Measurements from ENCODE around the gene LCA5L.
"Not testable (repeated sequence)": the region's sequence is repeated elsewhere in the genome, so short reads cannot be mapped to it uniquely, and the experiment has no call there.

Gene LCA5L

DNA sequence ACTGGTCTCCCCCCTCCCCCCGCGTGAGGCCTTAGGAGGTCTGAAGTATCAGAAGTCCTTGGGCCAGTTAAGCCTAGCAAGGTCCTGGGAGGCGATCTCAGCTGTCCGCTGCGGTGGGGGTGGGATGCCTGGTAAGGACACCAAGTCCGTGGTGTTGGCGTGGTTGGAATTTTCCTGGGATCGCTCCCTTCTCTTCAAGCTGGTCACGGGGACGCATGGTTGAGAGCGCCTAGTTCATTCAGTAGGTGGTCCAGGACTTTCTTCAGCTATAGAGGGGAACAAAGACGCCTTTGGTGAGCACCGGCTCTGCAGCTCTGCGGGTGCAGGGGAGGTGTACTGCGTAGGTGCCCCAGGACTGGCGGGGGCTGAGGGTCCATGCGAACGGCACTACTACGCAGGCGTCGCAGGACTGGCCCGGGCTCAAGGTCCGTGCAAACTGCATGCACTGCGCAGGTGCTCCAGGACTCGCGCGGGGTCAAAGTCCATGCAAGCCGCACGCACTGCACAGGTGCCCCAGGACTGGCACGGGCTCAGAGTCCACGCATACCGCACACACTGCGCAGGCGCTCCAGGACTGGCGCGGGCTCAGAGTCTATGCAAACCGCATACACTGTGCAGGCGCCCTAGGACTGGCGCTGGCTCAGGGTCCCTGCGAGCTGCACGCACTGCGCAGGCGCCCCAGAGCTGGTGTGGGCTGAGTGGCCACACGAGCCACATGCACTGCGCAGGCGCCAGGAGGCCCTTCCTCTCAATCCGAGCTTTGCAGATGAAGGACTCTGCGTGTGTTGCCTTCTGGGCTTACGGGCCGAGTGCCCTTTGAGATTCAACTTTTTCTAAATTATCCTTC lies 60.1 kb downstream of the LCA5L start:
- H3K36me3 ChIP-seq (ENCODE audit: low read depth): no peaks in the 10 kb centered on the region; the same call in none of the 2 replicates
- H3K27ac ChIP-seq (ENCODE audit: poor library complexity, severe bottlenecking): no peak overlapping the region
- DNase-seq (ENCODE audit: low spot score) (no peak), ATAC-seq (ENCODE audit: low read depth) (no peak)
- H3K9me3 ChIP-seq (ENCODE audit: severe bottlenecking): no peaks in the 10 kb centered on the region
- H3K4me3 ChIP-seq (ENCODE audit: severe bottlenecking): no peak overlapping the region
- H3K4me1 ChIP-seq (ENCODE audit: insufficient read depth, poor library complexity, severe bottlenecking): no peaks in the 10 kb centered on the region
- no peaks in the 10 kb centered on the region for H3K27me3 ChIP-seq (ENCODE audit: insufficient read depth, poor library complexity, severe bottlenecking)
- no peak for TF ChIP-seq CTCF (IDR thresholded peaks at IDR 0.05; ENCODE audit: poor library complexity, severe bottlenecking)

DNA sequence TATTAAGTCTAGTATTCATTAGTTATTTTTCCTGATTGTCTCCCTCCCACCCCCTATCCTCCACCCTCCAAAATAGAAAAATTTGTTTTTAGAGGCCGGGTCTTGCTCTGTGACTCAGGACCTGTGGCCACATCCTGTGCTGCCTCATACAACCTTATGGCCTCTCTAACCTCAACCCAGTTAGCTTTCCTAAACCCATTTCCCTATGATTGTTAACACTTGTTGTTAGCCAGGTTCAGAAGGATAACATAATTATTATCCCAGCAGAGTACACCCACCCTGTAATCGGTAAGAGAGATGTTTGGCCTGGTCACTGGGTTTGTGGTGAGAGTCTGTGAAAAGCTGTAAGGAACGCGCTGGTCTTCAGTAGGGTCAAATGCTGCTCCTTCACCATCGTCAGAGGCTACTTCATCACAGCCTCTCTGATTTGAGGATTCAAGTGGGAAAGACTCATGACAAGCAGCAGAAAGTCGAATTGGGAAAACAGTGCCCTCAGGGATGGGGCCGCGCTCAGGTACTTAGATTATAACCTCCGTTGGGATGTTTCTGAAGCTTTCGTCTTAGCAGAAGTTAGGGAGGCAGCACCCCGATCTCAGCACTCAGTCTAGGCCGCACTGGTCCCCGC lies 60.8 kb downstream of the LCA5L start:
- TF ChIP-seq CTCF (IDR thresholded peaks at IDR 0.05; ENCODE audit: poor library complexity, severe bottlenecking): no peak
- Histone ChIP-seq H3K9me3 (ENCODE audit: severe bottlenecking) (no peaks in the 10 kb centered on the region), H3K27ac (ENCODE audit: poor library complexity, severe bottlenecking) (no peak overlapping the region), H3K4me3 (ENCODE audit: severe bottlenecking) (no peak overlapping the region), H3K27me3 (ENCODE audit: insufficient read depth, poor library complexity, severe bottlenecking) (no peaks in the 10 kb centered on the region), H3K4me1 (ENCODE audit: insufficient read depth, poor library complexity, severe bottlenecking) (no peaks in the 10 kb centered on the region), H3K36me3 (ENCODE audit: low read depth) (no peaks in the 10 kb centered on the region; the same call in none of the 2 replicates)
- DNase-seq (ENCODE audit: low spot score) (no peak), ATAC-seq (ENCODE audit: low read depth) (no peak)

GRCh38 chr21:39382096-39382495 lies 63.5 kb downstream of the LCA5L start:
- H3K4me3 ChIP-seq (ENCODE audit: severe bottlenecking); H3K27me3 ChIP-seq (ENCODE audit: insufficient read depth, poor library complexity, severe bottlenecking); H3K9me3 ChIP-seq (ENCODE audit: severe bottlenecking); H3K27ac ChIP-seq (ENCODE audit: poor library complexity, severe bottlenecking); H3K36me3 ChIP-seq (ENCODE audit: low read depth); ATAC-seq (ENCODE audit: low read depth); DNase-seq (ENCODE audit: low spot score); H3K4me1 ChIP-seq (ENCODE audit: insufficient read depth, poor library complexity, severe bottlenecking): not testable (repeated sequence)

GRCh38 chr21:39381009-39381408 lies 64.6 kb downstream of the LCA5L start:
- Histone ChIP-seq H3K9me3 (ENCODE audit: severe bottlenecking) (no peaks in the 10 kb centered on the region), H3K27me3 (ENCODE audit: insufficient read depth, poor library complexity, severe bottlenecking) (no peaks in the 10 kb centered on the region), H3K27ac (ENCODE audit: poor library complexity, severe bottlenecking) (peak overlapping the region; percentile 30), H3K4me3 (ENCODE audit: severe bottlenecking) (peak overlapping the region; percentile 73), H3K36me3 (ENCODE audit: low read depth) (no peaks in the 10 kb centered on the region), H3K4me1 (ENCODE audit: insufficient read depth, poor library complexity, severe bottlenecking) (no peaks in the 10 kb centered on the region)
- DNase-seq (ENCODE audit: low spot score): no peak
- peak; percentile 17; the same call in 2 of the 3 replicates for ATAC-seq (ENCODE audit: low read depth)
- no peak for TF ChIP-seq CTCF (IDR thresholded peaks at IDR 0.05; ENCODE audit: poor library complexity, severe bottlenecking)

DNA sequence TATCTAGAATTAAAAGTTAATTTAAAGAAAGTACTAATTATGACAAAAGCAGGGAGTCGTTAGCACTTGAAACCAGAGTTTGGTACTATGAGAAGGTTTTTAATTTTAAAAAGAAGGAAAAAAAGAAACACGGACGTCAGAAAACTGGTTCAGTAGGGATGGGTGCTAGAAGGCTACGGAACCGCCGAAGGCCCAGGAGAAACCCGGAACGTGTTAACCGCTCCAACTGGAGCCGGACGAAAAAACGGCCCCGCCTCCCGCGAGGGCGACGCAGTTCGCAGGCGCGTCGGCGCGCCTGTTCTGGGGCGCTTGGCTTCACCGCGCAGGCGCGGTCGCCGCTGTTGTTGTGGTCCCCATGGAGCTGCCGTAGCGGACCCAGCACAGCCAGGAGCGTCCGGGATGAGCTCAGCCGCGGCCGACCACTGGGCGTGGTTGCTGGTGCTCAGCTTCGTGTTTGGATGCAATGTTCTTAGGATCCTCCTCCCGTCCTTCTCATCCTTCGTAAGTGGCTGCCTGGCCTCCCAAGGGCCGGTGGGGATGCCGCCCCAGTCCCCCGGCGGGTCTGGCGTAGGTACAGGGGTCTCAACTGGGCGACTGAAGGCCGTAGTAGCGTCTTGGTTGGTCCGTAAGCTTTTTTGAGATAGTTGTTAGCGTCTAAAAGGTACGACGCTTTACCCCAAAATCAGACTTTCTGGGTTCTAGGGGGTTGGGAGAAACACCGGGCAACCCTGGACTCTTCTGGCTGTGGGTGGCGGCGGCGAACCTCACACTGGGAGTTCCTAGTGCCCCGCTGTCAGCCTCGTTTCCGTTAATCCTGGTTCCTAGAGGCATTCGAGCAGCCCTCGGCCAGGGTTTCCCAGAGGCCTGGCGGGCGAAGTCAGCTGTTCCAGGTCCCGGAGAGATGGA lies 65.3 kb downstream of the LCA5L start:
- Histone ChIP-seq H3K4me1 (ENCODE audit: insufficient read depth, poor library complexity, severe bottlenecking) (no peaks in the 10 kb centered on the region), H3K27ac (ENCODE audit: poor library complexity, severe bottlenecking) (peak overlapping the region; percentile 30), H3K4me3 (ENCODE audit: severe bottlenecking) (peak overlapping the region; percentile 73), H3K27me3 (ENCODE audit: insufficient read depth, poor library complexity, severe bottlenecking) (no peaks in the 10 kb centered on the region), H3K36me3 (ENCODE audit: low read depth) (no peaks in the 10 kb centered on the region), H3K9me3 (ENCODE audit: severe bottlenecking) (no peaks in the 10 kb centered on the region)
- TF ChIP-seq CTCF (IDR thresholded peaks at IDR 0.05; ENCODE audit: poor library complexity, severe bottlenecking): no peak
- ATAC-seq (ENCODE audit: low read depth) (peak; percentile 96), DNase-seq (ENCODE audit: low spot score) (peak; percentile 94)

All from RWPE2 (cell line).